Adrenal gland (tissue), 12 donors: Measurements from ENCODE around the gene IDS. TPM values are rescaled to one million over a fixed set of nuclear protein-coding genes. Genes with fewer than 3 reads are reported as not detected.

Experiments used
- DNase-seq, 7 donors: peaks; one replicate each; pipeline ENCODE4 v3.0.0-alpha.2; 2019 to 2020
- H3K27ac ChIP-seq, 5 donors: fragments of 200-600 bp; sonication (generic) in 4 of 5; 1 replicate in 3 of 5; 2 replicates in 2 of 5; pipeline versions ENCODE4 v1.5.1 to v1.8.0; 2016 to 2020; ENCODE audit warnings: mild to moderate bottlenecking in 1 of 5
- H3K27me3 ChIP-seq: fragments of 200-600 bp; 2 replicates; pipeline ENCODE4 v1.8.0; 2021
- H3K36me3 ChIP-seq, 2 donors: fragments of 200-600 bp; replicated peaks in 1 of 2; 1 replicate in 1 of 2; 2 replicates in 1 of 2; pipeline versions ENCODE4 v1.5.1 to v1.8.0; 2018 to 2022
- H3K4me1 ChIP-seq, 2 donors: fragments of 200-600 bp; replicated peaks in 1 of 2; 1 replicate in 1 of 2; 2 replicates in 1 of 2; pipeline versions ENCODE4 v1.5.1 to v1.8.0; 2018 to 2021
- H3K4me3 ChIP-seq, 4 donors: fragments of 200-600 bp; sonication (generic) in 3 of 4; one replicate each; pipeline ENCODE4 v1.5.1; 2016 to 2018
- H3K9me3 ChIP-seq, 3 donors: fragments of 200-600 bp; sonication (generic) in 1 of 3; replicated peaks in 1 of 3; 1 replicate in 2 of 3; 2 replicates in 1 of 3; pipeline versions ENCODE4 v1.5.1 to v1.8.0; 2016 to 2021
- POLR2A ChIP-seq, 2 donors: fragments of 450-650 bp; IDR thresholded peaks; one replicate each; pipeline ENCODE4 v1.6.1; 2017; ENCODE audit warnings: antibody characterized with exemption in 2 of 2, mild to moderate bottlenecking in 2 of 2, moderate library complexity in 1 of 2
- WGBS, 4 donors: extraction: QIAGEN DNeasy Blood & Tissue Kit in 2 of 4; methylation state at CpG; one replicate each; pipeline versions ENCODE4 v1.1.5 to v1.1.7; 2013 to 2017; 5-methylcytosine and 5-hydroxymethylcytosine counted together
- intact Hi-C, 2 donors: fragments of 100-400 bp; cut with DNase I; formaldehyde crosslinking; loops; one replicate each; pipeline versions ENCODE4 v1.14.1 to v1.15.0; 2022 to 2023
- polyA plus RNA-seq, 3 donors: library from polyadenylated mRNA; stranded (reverse); fragments of 200-250 nt in 2 of 3; fragments of 350-450 nt in 1 of 3; fragmentation: Illumina TruSeq in 1 of 3; extraction: RNeasy Lipid Tissue Mini Kit (QIAGEN cat#74804) in 1 of 3; gene quantifications; one replicate each; pipeline ENCODE4 v1.2.3, GENCODE V29; 2013 to 2014
- total RNA-seq, 9 donors: library from RNA; depleted of rRNA in 4 of 9; stranded (reverse); fragments of >200 nt in 4 of 9; fragments of 120-200 nt in 1 of 9; fragmentation: NEBNext Ultra II Directional in 1 of 9; extraction: Animal tissue kit (Norgen Biotek cat#: 25700) in 1 of 9; gene quantifications; one replicate each; pipeline versions ENCODE4 v1.1.0 to v1.2.4, GENCODE V29; 2013 to 2023
- TF ChIP-seq, protein P1 (sequence below), 6 experiments: fragments of 450-650 bp in 4 of 6; fragments of 200-600 bp in 2 of 6; sonication (generic) in 1 of 6; IDR thresholded peaks; 1 replicate in 5 of 6; 2 replicates in 1 of 6; pipeline versions ENCODE4 v1.5.1 to v1.8.0; 2016 to 2021; ENCODE audit warnings: antibody characterized with exemption in 6 of 6, mild to moderate bottlenecking in 2 of 6, moderate library complexity in 1 of 6
- donor health status: healthy with polysubstance abuse.
- donor health status: Bipolar disorder and iron deficiency.
- donor health status: DM: yes; HTN: yes; CAD: no.
- donor health status: DM: no; HTN: no; CAD: no.
- donor health status: DM: no; HTN: no; CAD: no.
- donor health status: DM: yes; HTN: yes; CAD: no.

IDS gene
- total and polyA plus RNA-seq, 12 donors, result 19.5 to 87.6 (median 50.2) TPM

DNA sequence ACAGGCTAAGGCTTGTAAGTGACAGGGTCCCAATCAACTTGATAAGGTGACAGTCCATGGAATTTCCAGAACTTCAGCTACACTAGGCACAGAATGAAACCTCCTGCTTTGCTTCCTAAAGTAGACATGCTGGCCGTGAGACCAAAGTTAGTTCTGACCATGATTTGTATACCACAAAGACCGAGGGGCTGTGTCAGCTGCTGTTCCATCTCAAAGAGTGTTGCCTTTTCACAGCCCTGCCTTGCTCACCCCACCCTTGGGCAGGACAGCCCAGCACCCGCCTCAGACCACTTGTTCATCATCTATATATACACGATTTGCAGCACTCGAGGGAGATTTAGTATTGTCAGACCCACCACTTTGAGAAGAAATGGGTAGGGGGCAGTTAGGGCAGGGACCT, 5.3 kb downstream of the IDS start:
- intact Hi-C loops, result no loop called here

DNA sequence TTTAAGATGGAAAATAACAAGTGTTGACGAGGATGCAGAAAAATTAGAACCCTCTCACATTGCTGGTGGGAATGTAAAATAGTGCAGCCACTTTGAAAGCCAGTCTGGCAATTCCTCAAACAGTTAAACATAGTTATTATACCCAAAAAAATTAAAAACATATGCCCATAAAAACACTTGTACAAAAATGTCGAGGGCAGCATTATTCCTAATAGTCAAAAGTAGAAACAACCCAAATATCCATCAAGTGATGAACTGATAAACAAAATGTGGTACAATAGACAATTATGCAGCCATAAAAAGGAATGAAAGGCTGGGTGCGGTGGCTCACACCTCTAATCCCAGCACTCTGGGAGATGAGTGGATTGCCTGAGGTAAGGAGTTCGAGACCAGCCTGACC, 6.3 kb downstream of the IDS start:
- WGBS, 4 donors, result 80 to 95% (median 89%) methylated on average over 4 of the region's 4 CpGs
- Histone ChIP-seq H3K9me3 (no peaks in the 10 kb centered on the region), H3K4me3 (no peak overlapping the region), H3K36me3 (peaks cover 0 to 47% of the 10 kb centered on the region in 2 donors), H3K27me3 (no peaks in the 10 kb centered on the region), H3K27ac (no peak overlapping the region), H3K4me1 (no peaks in the 10 kb centered on the region)
- no peak for TF ChIP-seq POLR2A (IDR thresholded peaks at IDR 0.05)
- TF ChIP-seq, protein P1, sequence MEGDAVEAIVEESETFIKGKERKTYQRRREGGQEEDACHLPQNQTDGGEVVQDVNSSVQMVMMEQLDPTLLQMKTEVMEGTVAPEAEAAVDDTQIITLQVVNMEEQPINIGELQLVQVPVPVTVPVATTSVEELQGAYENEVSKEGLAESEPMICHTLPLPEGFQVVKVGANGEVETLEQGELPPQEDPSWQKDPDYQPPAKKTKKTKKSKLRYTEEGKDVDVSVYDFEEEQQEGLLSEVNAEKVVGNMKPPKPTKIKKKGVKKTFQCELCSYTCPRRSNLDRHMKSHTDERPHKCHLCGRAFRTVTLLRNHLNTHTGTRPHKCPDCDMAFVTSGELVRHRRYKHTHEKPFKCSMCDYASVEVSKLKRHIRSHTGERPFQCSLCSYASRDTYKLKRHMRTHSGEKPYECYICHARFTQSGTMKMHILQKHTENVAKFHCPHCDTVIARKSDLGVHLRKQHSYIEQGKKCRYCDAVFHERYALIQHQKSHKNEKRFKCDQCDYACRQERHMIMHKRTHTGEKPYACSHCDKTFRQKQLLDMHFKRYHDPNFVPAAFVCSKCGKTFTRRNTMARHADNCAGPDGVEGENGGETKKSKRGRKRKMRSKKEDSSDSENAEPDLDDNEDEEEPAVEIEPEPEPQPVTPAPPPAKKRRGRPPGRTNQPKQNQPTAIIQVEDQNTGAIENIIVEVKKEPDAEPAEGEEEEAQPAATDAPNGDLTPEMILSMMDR (IDR thresholded peaks at IDR 0.05), result no peak
- intact Hi-C loops, result no loop called here
- DNase-seq, result no peak

More for the DNA sequence above, 5.3 kb downstream of the IDS start:
- Histone ChIP-seq H3K4me1 (no peaks in the 10 kb centered on the region), H3K27me3 (no peaks in the 10 kb centered on the region), H3K27ac (no peak overlapping the region), H3K36me3 (peaks cover 0 to 40% of the 10 kb centered on the region in 2 donors), H3K9me3 (no peaks in the 10 kb centered on the region), H3K4me3 (no peak overlapping the region)
- no peak for DNase-seq
- TF ChIP-seq POLR2A (IDR thresholded peaks at IDR 0.05), result no peak
- TF ChIP-seq, protein P1 (IDR thresholded peaks at IDR 0.05), result no peak
- WGBS, 4 donors, result 67 to 94% (median 75%) methylated on average over 5 of the region's 5 CpGs

DNA sequence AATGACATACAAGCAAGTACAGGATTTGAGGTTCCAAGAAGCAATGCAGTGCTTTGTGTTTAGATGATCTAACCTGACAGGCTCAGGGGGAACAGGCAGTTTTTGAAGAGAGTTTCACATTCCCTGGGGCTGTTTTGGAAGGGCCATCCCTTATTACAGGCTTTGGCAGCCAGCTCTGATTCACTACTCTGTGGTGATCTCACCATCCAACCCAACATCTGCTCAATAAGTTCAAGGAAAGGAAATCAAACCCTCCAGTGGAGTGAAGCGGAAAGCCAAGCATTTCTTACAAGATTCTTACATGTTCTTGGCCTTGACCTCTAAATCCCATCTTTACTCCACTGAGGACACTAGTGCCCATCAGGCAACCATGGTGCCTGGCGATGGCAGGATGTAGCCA, 7.5 kb downstream of the IDS start:
- Histone ChIP-seq H3K4me3 (no peak overlapping the region), H3K27ac (no peak overlapping the region), H3K36me3 (peaks cover 0 to 47% of the 10 kb centered on the region in 2 donors), H3K4me1 (no peaks in the 10 kb centered on the region), H3K9me3 (no peaks in the 10 kb centered on the region), H3K27me3 (no peaks in the 10 kb centered on the region)
- no peak for TF ChIP-seq POLR2A (IDR thresholded peaks at IDR 0.05)
- TF ChIP-seq, protein P1 (IDR thresholded peaks at IDR 0.05), result no peak
- intact Hi-C loops, result no loop called here
- WGBS, 4 donors, result 66 to 100% (median 88%) methylated on average over 1 to 2 of the region's 2 CpGs
- no peak for DNase-seq

DNA sequence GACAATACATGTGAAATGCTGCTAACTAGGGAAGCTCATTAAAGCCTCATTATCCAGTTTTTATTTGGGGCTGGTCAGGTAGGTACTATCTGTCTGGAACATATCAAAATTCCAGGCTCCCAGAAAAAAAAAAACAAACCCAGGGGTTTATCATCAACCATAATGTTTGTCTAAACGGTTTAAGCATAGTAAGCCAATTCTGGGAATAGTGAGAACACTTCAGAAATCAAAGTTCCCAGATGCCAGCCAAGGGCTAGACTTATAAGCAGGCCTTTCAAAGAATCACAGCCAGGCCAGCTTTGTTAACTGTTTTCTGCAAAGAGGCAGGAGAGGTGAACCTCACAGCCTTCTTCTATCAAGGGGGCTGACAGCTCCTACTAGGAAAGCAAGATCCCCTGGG, 8.1 kb downstream of the IDS start:
- Histone ChIP-seq H3K9me3 (no peaks in the 10 kb centered on the region), H3K27ac (no peak overlapping the region)

More for the DNA sequence above, 8.1 kb downstream of the IDS start:
- TF ChIP-seq POLR2A (IDR thresholded peaks at IDR 0.05), result no peak
- TF ChIP-seq, protein P1 (IDR thresholded peaks at IDR 0.05), result no peak
- Histone ChIP-seq H3K27me3 (no peaks in the 10 kb centered on the region), H3K4me3 (no peak overlapping the region), H3K4me1 (no peaks in the 10 kb centered on the region), H3K36me3 (peaks cover 0 to 47% of the 10 kb centered on the region in 2 donors)
- no peak for DNase-seq
- WGBS, 4 donors, result 48 to 83% (median 67%) methylated on average over 1 of the region's 1 CpG; no CpG with 5 or more reads in 1 of the 4 donors
- intact Hi-C loops, result no loop called here
